Iris pigment epithelial cell (primary cell): ENCODE results near the gene GSTP1.
"Not testable (repeated sequence)": the region's sequence is repeated elsewhere in the genome, so short reads cannot be mapped to it uniquely, and the experiment has no call there.

ENCODE experiments used
- DNase-seq: peaks from one replicate; pipeline ENCODE4 v3.0.0-alpha.2; 2011; ENCODE audit warnings: low read depth

Gene GSTP1

GRCh38 chr11:67563705-67564114 is 19.9 kb upstream of the GSTP1 start:
- DNase-seq: peak; percentile 96

- peak; percentile 48 for DNase-seq
Observed at GRCh38 chr11:67564230-67564629, 19.4 kb upstream of the GSTP1 start.

GRCh38 chr11:67571443-67571842 is 12.2 kb upstream of the GSTP1 start:
- no peak for DNase-seq

- DNase-seq: no peak
Observed at GRCh38 chr11:67572305-67572704, 11.3 kb upstream of the GSTP1 start.

GRCh38 chr11:67572747-67573419 is 10.7 kb upstream of the GSTP1 start:
- DNase-seq: peak; percentile 46

GRCh38 chr11:67574938-67575337 is 8.7 kb upstream of the GSTP1 start:
- DNase-seq: no peak

- no peak for DNase-seq
Observed at GRCh38 chr11:67576735-67577475, 6.7 kb upstream of the GSTP1 start.

- no peak for DNase-seq
Observed at GRCh38 chr11:67577951-67578350, 5.7 kb upstream of the GSTP1 start.

GRCh38 chr11:67581469-67581868 is 2.1 kb upstream of the GSTP1 start:
- DNase-seq: no peak

- no peak for DNase-seq
Observed at GRCh38 chr11:67582011-67582410, 1.6 kb upstream of the GSTP1 start.

- peak; percentile 73 for DNase-seq
Observed at GRCh38 chr11:67584205-67584880, 731 bp downstream of the GSTP1 start.

GRCh38 chr11:67584881-67585873 is 1.6 kb downstream of the GSTP1 start:
- no peak for DNase-seq

- no peak for DNase-seq
Observed at GRCh38 chr11:67585911-67586310, 2.3 kb downstream of the GSTP1 start.

- no peak for DNase-seq
Observed at GRCh38 chr11:67586568-67587250, 3.1 kb downstream of the GSTP1 start.

- no peak for DNase-seq
Observed at GRCh38 chr11:67588136-67588503, 4.5 kb downstream of the GSTP1 start.

- not testable (repeated sequence) for DNase-seq
Observed at GRCh38 chr11:67588899-67589415, 5.3 kb downstream of the GSTP1 start.

- no peak for DNase-seq
Observed at GRCh38 chr11:67592880-67593564, 9.4 kb downstream of the GSTP1 start.

- no peak for DNase-seq
Observed at GRCh38 chr11:67593565-67593905, 9.9 kb downstream of the GSTP1 start.

- no peak for DNase-seq
Observed at GRCh38 chr11:67594480-67594879, 10.9 kb downstream of the GSTP1 start.

- no peak for DNase-seq
Observed at GRCh38 chr11:67596753-67597300, 13.2 kb downstream of the GSTP1 start.
